M059J (cell line): ENCODE data around the gene HERC4. TPM values are rescaled to one million over a fixed set of nuclear protein-coding genes. Genes with fewer than 3 reads are reported as not detected.
"Not testable (repeated sequence)": the region's sequence is repeated elsewhere in the genome, so short reads cannot be mapped to it uniquely, and the experiment has no call there.

ENCODE experiments used
- DNase-seq: peaks from one replicate; pipeline ENCODE4 v3.0.0-alpha.2; 2012; ENCODE audit warnings: low read depth
- total RNA-seq: library from RNA; depleted of rRNA; stranded (reverse); fragments of >200 nt; shearing (Covaris generic); gene quantifications from 2 replicates; pipeline ENCODE4 v1.2.3, GENCODE V29; 2014

Gene HERC4
- total RNA-seq, 1 experiment from 2014 or later, result 95.5 TPM

DNA sequence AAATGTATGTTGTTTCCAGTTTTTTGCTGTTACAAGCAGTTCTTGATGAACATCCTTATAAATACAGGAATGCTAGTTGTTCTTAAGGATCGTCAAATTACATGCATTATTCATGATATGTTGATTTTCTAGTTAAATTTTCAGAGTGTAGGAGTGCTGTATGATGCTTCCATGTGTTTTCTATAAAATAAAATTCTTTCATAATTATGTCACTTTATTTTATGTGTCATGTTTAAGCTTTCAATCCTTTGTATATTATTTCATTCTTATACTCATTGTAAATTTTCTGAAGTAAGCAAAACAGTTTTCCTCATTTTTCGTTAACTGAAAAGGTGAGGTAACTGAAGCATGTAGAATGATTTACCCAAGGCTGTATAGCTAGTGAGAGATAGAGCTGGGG, 17.4 kb upstream of the HERC4 start:
- no peak for DNase-seq

DNA sequence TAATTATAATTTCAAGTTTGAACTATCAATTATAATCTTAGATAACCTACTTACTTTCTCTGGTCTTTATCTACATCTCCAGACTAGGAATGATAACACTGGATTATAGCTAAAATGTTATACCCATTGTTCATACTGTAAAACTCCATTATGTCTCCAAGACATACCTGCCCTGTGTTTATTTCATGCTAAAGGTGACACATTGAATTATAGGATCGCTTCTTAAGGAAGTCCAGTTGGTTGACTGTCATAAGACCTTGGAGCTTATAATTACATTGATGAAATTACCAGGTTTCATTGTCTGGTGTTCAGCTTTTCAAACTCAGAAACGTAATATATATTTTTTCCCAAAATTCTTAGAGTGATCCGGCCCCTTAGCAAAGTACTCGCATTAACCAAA, 15.5 kb upstream of the HERC4 start:
- no peak for DNase-seq

DNA sequence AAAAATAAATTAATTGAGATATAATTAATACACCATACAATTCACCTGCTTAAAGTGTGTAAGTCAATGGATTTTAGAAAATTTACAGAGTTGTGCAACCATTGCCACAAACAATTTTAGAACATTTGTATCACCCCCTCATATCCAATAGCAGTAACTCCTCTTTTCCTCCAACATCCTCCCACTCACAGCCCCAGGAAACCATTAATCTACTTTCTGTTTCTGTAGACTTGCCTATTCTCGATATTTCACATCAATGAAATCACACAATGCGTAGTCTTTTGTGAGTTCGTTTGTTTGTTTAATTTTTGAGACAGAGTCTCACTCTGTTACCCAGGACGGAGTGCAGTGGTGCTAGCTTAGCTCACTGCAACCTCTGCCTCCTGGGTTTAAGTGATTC, 13.7 kb upstream of the HERC4 start:
- DNase-seq, result peak; percentile 68

DNA sequence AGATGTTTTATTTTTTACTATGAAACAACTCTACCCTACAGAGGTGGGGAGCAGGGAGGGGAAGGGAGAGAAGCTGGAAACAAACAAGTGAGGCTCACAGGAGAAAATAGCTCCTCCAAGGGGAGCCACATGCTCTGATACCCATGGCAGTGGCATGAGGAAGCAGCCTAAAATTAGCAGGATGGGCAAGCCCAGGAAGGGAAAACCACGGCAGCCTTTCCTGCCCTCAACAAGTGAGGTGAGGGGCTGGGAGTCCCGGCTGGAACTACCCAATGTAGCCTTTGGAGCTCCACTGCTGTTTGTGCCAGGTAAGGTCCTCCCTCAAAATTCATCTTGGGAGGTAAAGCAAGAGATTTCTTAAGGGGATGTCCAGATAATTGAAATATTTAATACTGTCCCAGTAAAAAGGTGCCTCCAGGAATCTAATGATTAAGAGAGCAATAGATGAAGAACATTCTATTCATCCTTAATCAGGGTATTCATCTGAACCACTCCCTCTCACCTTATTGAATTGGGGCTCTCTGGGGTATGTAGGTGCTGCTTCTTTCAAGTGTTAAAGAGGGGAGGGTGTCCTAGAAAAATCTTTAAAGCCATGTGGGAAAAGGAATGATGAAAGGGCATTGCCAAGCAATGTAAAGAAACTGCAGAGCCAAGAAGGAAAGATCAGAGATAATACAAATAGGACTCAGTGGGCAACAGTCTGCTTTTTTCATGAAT, 12.8 kb upstream of the HERC4 start:
- peak; percentile 64 for DNase-seq

DNA sequence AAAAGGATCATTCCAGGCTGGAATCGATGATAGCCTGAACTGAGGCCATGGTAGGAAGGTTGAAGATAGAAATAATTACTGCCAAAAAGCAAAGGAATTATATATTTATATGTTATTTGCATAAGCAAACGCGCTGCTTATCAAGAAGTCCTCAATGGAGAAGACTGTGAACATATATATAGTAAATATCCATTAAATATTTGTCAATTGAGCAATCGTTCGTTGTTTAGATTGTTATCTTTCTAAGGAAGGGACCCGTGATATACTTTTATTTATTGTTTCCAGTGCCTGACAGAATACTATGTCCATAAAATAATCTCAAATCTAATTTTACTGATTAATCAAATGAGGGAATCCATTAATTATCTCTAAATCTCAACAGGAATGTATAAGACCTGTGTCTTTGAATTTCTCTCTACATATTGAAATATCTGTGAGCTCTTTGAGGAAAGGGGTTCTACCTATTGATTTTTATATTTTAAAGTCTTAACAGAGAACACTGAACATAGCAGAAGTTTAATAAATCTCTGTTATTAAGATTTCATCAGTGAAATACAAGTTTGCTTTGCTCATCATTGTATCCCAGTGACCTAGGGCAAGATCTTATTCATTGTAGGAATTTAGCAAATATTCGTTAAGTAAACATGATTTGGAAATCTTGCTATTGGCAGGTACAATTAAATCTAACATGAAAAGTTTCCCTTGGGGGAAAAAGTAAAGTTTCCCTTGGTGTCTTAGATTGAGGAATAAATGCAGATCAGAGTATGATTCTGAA, 12.0 kb upstream of the HERC4 start:
- DNase-seq, result no peak

DNA sequence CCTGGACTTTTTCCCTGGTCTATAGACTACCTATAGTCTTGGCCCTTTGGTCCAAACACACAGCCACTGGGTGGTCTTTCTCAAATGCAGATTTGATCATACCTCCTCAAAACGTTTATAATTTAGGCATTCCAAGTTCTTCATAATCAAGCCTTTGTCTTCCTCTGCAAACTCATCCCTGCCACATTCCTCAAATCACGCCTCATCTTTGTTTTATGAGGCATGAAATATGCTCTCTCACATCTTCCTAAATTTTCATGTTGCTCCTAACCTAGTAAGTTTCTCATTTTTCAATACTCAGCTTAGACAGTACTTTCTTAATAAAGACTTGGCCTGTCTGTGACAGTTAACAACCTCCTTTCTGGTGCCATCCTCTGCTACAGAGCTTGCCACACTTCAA, 10.9 kb upstream of the HERC4 start:
- DNase-seq, result peak; percentile 55

DNA sequence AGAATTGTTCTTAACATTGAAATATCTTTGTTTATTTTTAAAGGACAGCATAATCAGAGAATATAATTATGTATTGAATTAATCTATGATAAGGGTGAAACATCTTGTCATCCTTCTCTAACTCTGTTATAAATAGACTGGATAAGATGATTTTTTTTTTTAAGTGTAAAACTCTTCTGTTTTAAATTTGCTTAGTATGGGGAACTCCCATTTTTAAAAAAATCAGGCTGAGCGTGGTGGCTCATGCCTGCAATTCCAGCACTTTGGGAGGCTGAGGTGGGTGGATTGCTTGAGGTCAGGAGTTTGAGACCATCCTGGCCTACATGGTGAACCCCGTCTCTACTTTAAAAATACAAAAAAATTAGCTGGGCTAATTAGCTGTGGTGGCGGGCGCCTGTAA, 9.4 kb upstream of the HERC4 start:
- DNase-seq, result no peak

DNA sequence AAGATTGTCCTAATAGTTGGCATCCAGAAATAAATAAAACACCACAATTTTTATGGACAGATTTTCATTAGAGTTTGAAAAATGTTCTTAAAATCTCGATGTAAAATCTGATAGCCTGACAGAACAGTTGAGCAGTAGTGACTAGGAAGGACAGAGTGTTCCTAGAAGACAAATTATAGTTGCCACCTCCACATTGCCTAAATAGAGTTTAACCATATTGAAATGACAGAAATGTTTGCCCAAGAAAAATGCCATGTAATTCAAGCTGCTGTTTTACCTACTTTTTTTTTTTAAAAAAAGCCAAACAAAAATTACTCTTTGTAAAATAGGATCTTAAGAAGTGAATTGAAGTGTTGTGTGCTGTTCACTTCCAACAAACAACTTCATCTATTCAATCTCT, 8.9 kb upstream of the HERC4 start:
- no peak for DNase-seq

DNA sequence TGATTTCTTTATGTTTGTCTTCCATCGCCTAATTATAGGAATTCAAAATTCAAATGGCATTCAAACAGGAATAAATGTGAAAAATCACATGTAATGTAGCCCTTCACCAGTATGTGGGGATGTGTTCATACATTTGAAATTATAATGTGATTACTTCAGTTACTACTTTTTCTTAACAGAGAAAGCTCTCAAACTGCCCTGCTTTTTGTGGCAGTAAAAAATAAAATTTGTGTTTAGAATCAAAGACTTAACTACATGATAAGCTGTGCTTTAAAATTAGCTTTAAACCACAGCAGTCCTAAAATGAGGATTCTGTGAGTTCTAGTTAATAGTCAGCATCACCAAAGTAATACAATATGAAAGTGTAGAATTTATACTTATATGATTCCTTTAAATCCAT, 7.8 kb upstream of the HERC4 start:
- DNase-seq, result peak; percentile 61

DNA sequence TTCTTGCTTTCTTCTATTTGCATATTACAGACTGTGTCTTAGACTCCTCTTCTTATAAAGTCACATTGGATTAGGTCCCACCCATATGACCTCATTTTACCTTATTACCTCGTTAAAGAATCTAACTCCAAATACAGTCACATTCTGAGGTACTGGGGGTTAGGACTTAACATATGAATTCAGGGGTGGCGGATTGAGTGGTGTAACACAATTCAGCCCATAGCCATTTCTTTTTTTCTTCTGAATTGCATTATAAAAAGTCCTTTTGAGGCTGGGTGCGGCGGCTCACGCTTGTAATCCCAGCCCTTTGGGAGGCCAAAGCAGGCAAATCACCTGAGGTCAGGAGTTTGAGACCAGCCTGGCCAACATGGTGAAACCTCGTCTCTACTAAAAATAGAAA, 6.8 kb upstream of the HERC4 start:
- DNase-seq, result no peak

DNA sequence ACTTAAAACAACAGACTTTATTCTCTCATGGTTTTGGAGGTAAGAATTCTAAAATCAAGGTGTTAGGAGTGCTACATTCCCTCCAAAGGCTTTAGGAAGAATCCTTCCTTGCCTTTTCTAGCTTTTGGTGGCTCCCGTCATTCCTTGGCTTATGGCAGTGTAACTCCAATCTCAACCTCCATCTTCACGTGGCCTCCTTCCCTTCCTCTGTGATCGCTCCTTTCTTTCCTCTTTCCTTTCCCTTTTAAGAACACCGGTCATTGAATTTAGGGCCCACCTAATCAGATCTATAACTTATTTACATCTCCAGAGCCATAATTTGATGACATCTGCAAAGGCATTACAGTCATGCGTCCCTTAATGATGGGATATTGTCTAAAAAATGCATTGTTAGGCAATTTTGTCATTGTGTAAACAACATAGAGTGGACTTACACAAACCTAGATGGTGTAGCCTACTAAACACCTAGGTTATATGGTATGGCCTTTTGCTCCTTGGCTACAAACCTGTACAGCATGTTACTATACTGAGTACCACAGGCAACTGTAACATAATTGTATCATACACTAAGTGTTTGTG, 5.9 kb upstream of the HERC4 start:
- DNase-seq, result no peak

DNA sequence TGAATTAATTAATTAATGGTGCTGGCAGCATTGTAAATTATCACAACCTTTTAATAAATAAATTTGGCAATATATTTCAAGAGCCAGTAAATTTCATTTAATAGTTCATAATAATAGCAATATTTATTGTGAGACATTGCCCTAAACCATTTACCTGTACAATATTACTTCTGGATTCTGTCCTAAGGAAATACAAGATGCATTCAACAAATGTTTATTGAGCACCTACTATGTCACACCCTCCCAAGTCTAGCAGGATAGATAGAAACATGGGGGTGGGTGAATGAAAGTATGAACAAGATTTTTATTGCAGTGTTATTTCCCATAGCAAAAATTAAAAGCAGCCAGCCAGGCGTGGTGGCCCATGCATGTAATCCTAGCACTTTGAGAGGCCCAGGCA, 4.4 kb upstream of the HERC4 start:
- DNase-seq, result no peak

DNA sequence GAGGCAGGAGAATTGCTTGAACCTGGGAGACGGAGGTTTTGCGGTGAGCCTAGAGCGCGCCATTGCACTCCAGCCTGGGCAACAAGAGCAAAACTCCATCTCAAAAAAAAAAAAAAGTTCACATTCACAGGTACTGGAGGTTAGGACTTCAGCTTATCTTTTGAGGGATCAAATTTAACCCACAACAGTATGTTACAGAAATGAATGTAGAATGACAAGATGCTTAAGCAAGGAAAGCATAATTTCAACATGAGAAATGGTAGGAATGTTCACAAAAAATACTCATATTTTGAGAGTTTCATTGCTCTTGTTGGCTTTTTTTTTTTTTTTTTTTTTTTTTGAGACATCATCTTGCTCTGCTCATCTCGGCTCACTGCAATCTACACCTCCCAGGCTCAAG, 1.9 kb upstream of the HERC4 start:
- DNase-seq, result no peak

DNA sequence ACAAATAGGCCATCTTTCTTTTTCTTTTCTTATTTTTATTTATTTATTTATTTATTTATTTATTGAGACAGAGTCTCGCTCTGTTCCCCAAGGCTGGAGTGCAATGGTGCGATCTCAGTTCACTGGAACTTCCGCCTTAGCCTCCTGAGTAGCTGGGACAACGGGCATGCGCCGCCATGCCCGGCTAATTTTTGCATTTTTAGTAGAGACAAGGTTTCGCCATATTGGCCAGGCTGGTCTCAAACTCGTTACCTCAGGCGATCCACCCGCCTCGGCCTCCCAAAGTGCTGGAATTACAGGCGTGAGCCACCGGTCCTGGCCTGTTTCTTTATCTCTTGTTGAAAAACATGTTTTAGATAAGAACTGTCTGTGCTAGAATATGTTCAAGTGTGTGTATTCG, 998 bp upstream of the HERC4 start:
- not testable (repeated sequence) for DNase-seq

DNA sequence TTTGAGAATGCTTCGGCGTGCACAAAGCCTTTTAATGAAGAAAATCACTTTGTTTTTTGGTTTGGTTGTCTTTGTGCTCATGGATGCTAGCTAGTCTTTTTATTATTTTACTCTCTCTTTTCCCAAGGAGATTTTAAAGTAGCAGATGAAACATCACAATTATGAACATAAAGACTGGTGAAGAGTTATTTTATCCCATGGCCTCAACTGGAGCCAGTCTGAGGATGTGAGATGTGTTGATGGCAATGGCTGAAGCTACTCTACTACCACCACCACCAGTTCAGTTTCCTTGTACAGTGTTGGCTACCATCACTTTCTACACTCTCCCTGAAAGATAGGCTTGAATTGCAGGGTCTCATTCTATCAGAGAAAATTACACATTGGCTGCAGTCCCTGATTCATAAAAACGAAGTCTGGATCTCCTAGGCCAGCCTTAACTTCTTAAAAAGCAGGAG, 494 bp upstream of the HERC4 start:
- DNase-seq, result no peak

DNA sequence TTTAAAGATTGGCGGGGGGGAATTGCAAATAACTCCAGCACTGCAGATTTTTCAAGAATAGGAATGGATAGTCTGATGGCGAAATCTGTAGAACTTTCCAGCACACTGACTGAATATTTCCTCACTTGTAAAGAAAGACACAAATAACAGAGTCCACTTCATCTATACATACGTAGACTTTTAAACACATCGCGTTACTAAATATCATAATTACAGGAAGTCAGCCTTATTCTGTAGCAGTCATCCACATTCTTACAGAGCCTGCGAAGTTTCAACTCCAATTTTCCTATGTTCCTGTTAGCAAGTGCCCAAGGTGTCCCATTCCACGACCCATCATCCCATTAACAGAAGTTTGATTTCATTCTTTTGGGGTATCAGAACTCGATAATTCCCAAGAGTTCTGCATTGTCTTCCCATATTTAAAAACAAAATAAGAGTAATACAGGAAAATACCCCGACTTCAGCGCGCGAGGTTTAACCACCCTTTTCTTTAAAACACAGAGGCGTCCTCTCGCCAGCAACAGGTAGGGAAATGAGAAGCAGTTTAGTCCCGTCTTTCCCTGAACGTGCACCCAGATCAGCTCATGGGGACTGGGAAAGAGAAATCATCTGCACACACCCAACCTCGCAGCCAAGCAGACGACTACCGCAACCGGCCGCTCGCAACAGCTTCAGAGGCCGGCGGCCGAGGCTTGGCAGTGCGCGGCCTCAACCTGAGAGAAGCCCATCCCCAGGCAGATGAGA, 880 bp downstream of the HERC4 start:
- peak; percentile 41 for DNase-seq

DNA sequence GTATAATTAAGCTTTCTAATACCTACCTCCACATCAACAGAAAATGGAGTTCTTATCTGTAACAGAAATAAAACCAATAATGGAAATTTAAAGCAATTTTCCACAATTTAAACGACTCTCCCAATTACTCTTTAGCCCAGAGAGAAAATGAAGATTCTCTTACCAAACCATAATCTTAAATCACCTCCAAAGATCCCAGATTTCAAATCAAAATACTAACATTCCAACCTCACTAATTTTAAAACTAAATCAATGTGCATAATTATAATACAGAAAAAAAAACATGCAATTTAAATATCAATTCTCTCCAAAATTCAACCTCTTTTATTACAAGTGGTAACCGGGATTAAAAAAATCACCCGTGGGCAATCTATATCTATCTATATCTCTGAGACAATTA, 1.5 kb downstream of the HERC4 start:
- no peak for DNase-seq

DNA sequence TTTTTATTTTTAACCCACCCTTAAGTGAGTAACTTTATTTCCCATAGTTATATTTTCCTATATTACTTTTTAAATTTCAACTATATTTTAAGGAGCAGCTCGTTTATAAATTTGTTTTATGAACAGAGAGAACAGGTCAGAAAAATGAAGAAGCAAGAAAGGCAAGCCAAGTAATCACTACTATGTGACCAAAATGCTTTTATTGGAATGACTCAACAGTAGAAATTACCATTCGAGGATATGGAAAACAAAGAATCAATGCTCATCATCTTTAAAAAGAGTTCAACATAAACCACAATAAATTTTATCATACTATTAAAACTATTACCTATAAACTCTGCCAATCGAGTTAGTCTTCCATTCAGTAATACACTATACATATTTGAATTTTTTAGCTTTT, 7.6 kb downstream of the HERC4 start:
- DNase-seq, result no peak

DNA sequence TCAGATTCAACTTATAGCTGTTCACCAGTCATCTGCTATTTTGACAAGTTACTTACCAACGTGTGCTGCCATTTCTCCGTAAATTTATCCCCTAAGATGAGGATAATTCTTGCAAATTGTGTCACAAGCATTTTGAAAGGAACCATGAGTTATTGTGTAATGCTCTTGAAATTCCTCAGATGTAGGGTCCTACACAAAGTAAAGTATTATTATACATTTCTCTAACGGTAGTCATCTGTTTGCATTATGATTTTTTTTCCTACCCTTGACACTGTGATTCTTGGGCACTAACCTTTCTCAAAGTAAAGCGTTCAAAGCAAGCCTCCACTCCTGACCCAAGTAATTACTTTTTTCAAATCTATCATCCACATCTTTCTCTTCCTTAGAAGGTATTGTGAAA, 8.1 kb downstream of the HERC4 start:
- DNase-seq, result no peak

DNA sequence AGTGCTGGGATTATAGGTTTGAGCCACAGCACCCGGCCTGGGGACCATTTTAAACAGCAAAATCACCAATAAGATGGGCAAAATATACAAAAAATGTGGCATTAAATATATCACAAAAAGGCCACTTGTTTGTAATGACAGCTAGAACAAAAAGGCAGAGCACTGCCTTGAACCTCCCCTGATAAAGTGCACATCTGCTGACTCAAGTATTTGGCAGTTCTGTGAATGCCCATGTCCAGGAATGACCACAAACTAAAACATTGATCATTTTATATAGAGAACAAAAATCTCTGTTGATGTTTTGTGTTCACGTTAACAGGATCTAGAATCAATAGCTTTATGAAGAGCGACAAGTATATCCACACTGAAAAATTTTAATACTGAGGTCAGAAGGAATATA, 21.5 kb downstream of the HERC4 start:
- DNase-seq, result no peak

DNA sequence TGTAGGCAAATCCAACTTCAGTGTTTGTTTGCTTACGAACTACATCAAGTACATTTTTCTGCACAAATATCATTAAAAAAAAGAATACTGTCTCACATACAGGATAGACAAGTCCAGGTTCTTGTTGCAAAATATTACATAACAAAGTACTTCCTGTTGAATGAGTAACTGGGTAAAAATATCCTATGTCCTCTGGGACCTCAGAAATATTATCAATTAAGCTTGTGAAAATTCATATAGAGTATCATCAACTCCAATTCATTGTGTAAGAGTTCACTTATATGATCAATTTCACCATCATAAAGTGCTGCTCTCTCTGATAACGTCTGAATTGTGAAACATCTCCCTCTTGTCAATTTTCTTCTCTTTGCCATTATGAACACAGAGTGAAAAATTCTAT, 22.6 kb downstream of the HERC4 start:
- no peak for DNase-seq

DNA sequence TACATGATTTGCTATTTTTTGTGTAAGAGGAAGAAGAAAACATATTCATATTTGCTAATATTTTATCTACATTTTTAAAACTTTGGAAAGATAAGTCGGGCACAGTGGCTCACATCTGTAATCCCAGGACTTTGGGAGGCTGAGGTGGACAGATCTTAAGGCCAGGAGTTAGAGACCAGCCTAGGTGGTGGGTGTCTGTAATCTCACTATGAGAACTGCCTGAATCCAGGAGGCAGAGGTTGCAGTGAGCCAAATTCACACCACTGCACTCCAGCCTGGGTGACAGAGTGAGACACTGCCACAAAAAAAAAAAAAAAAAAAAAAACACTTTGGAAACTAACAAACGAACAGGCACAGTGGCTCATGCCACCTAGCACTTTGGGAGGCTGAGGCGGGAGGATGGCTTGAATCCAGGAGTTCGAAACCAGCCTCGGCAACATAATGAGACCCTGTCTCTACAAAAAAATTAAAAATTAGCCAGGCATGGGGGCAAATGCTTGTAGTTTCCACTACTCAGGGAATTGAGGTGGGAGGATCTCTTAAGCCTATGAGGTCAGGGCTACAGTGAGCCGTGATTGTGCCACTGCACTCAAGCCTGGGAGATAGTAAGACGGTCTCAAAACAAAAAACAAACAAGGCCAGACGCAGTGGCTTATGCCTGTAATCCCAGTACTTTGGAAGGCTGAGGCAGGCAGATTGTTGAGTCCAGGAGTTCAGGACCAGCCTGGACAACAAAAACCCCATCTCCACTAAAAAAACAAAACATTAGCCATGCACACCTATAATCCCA, 25.6 kb downstream of the HERC4 start:
- no peak for DNase-seq
